ENCODE measurements around the gene OTUD6A. TPM values are rescaled to one million over a fixed set of nuclear protein-coding genes. Genes with fewer than 3 reads are reported as not detected.

OTUD6A gene
- total and polyA plus RNA-seq, 2 donors from 2014 or later, result not detected

DNA sequence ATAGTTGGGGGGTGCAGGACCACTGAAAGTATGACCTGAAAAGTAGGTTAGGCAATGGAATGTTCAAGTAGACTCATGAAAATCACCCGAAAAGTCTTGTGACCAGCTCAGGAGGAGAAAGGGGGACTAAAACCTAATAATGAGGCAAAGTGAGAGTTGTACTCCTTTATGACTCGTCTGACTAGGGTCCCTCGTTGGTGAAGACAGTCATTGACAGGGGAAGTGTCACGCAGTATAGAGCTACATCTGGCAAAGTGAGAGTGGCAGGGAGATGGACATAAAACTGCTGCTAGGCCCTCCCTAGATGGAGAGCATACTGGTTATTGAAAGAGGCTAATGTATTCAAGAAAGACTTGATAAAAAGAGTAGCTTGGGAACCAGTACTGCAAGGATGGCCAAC lies 20.5 kb downstream of the OTUD6A start:
- TF ChIP-seq, protein P1, sequence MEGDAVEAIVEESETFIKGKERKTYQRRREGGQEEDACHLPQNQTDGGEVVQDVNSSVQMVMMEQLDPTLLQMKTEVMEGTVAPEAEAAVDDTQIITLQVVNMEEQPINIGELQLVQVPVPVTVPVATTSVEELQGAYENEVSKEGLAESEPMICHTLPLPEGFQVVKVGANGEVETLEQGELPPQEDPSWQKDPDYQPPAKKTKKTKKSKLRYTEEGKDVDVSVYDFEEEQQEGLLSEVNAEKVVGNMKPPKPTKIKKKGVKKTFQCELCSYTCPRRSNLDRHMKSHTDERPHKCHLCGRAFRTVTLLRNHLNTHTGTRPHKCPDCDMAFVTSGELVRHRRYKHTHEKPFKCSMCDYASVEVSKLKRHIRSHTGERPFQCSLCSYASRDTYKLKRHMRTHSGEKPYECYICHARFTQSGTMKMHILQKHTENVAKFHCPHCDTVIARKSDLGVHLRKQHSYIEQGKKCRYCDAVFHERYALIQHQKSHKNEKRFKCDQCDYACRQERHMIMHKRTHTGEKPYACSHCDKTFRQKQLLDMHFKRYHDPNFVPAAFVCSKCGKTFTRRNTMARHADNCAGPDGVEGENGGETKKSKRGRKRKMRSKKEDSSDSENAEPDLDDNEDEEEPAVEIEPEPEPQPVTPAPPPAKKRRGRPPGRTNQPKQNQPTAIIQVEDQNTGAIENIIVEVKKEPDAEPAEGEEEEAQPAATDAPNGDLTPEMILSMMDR (IDR thresholded peaks at IDR 0.05; ENCODE audit: borderline replicate concordance, extremely low read depth, insufficient read depth), result no peak
- Histone ChIP-seq H3K27ac (ENCODE audit: low read depth in 2 of 2, low read length in 2 of 2) (no peak overlapping the region), H3K4me1 (ENCODE audit: control insufficient read depth in 2 of 3, insufficient read depth in 2 of 3, low read depth in 1 of 3, low read length in 3 of 3) (peaks cover 0 to under 1% (median 0%) of the 10 kb centered on the region in 3 donors), H3K4me3 (ENCODE audit: low read length in 3 of 3) (no peak overlapping the region), H3K9ac (ENCODE audit: low read length in 3 of 3) (no peak overlapping the region), H3K27me3 (ENCODE audit: control insufficient read depth, insufficient read depth, low read length) (no peaks in the 10 kb centered on the region), H3K36me3 (ENCODE audit: control insufficient read depth in 2 of 3, insufficient read depth in 3 of 3, low read length in 3 of 3) (no peaks in the 10 kb centered on the region), H3K9me3 (ENCODE audit: control insufficient read depth in 2 of 3, insufficient read depth in 1 of 3, low read length in 3 of 3) (no peaks in the 10 kb centered on the region)
- intact Hi-C loops (cut with DNase I), result no loop called here
- FAIRE-seq (no peak), DNase-seq (no peak)

DNA sequence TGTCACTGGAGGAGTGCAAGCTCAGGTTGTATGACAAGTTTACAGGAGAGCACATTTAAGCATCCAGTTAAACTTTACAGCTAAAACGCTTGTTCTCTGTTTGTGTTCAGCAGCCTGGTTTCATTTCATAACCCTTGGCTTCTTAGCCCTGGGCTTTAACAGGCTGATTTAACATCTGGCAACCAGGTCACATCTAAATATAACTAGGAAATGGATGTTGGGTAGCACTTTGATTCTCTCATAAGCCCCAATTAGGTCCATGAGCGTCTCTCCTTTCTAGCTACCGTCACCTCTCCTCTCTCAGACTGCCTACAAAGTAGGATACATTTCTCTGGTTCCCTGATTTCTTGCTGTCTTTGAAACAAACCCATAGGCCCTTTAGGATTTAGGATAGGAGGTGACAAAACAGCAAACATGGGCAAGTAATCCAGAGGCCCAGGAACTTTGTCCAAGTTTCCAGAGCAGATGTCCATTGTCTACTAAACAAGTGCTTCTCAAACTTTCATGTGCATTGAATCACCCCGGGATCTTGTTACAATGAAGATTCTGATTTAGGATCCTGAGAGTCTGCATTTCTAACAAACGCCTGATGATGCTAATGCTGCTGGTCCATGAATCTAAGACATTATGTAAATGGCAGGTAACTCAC lies 22.5 kb downstream of the OTUD6A start:
- no peak overlapping the region for H3K27ac ChIP-seq (ENCODE audit: low read depth in 2 of 2, low read length in 2 of 2)
- H3K9me3 ChIP-seq (ENCODE audit: control insufficient read depth in 2 of 3, insufficient read depth in 1 of 3, low read length in 3 of 3), result no peaks in the 10 kb centered on the region
- no peak overlapping the region for H3K9ac ChIP-seq (ENCODE audit: low read length in 3 of 3)
- H3K36me3 ChIP-seq (ENCODE audit: control insufficient read depth in 2 of 3, insufficient read depth in 3 of 3, low read length in 3 of 3), result no peaks in the 10 kb centered on the region
- H3K27me3 ChIP-seq (ENCODE audit: control insufficient read depth, insufficient read depth, low read length), result no peaks in the 10 kb centered on the region
- intact Hi-C loops (cut with DNase I), result no loop called here
- no peak for DNase-seq
- no peak overlapping the region for H3K4me3 ChIP-seq (ENCODE audit: low read length in 3 of 3)
- H3K4me1 ChIP-seq (ENCODE audit: control insufficient read depth in 2 of 3, insufficient read depth in 2 of 3, low read depth in 1 of 3, low read length in 3 of 3), result peaks cover 0 to 2% (median 0%) of the 10 kb centered on the region in 3 donors
- TF ChIP-seq, protein P1 (IDR thresholded peaks at IDR 0.05; ENCODE audit: borderline replicate concordance, extremely low read depth, insufficient read depth), result no peak
- no peak for FAIRE-seq

DNA sequence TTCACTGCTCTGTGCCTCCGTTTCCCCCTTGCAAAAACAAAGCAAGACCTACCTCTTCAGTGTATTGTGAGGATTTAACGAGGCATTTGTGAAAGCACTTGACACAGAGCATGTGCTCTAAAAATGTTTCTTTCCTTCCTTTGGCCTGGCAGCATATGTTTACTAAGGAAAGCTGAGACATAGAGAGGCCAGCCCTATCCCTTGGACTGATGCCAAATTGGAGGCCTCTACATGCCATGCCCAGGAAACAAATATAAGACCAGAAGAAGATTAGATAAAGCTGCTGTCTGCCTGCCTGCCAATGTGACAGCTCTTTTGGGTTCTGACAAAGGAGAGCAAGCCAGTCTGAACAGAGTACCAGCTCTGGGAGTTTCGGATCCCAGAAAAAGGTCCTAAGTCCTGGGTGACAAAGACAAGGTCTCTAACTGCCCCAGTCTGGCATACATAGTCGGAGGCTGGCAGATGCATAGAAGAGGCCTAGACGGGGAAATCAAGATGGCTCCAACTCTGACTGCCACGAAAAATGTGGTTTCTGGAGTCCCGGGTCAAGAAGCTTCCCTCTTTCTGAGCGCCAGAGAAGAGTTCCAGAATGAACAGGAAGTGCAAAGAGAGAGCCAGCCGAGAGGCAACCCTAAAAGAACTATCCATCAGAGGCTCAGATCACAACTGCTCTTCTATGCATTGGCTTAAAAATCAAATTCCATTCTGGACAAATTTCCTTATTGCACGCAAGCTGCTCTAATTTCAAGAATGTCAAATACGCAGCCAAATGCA lies 25.8 kb downstream of the OTUD6A start:
- intact Hi-C loops (cut with DNase I), result no loop called here
- Histone ChIP-seq H3K27ac (ENCODE audit: low read depth in 2 of 2, low read length in 2 of 2) (no peak overlapping the region), H3K9me3 (ENCODE audit: control insufficient read depth in 2 of 3, insufficient read depth in 1 of 3, low read length in 3 of 3) (no peaks in the 10 kb centered on the region), H3K4me1 (ENCODE audit: control insufficient read depth in 2 of 3, insufficient read depth in 2 of 3, low read depth in 1 of 3, low read length in 3 of 3) (peaks cover 0 to 2% (median 0%) of the 10 kb centered on the region in 3 donors), H3K27me3 (ENCODE audit: control insufficient read depth, insufficient read depth, low read length) (no peaks in the 10 kb centered on the region), H3K36me3 (ENCODE audit: control insufficient read depth in 2 of 3, insufficient read depth in 3 of 3, low read length in 3 of 3) (no peaks in the 10 kb centered on the region), H3K9ac (ENCODE audit: low read length in 3 of 3) (no peak overlapping the region), H3K4me3 (ENCODE audit: low read length in 3 of 3) (no peak overlapping the region)
- FAIRE-seq (no peak), DNase-seq (peak in 2 of 5 donors; percentile 5 to 23)
- TF ChIP-seq, protein P1 (IDR thresholded peaks at IDR 0.05; ENCODE audit: borderline replicate concordance, extremely low read depth, insufficient read depth), result no peak
